GM18508 (cell line): Measurements from ENCODE around the gene HIF1A.

Experiments used
- ATAC-seq: cut with Tn5 transposase; IDR thresholded peaks from one replicate; pipeline ENCODE4 v1.9.1; 2021; ENCODE audit warnings: moderate number of reproducible peaks; ENCODE audit not compliant: insufficient read depth, unreplicated experiment

Gene HIF1A

DNA sequence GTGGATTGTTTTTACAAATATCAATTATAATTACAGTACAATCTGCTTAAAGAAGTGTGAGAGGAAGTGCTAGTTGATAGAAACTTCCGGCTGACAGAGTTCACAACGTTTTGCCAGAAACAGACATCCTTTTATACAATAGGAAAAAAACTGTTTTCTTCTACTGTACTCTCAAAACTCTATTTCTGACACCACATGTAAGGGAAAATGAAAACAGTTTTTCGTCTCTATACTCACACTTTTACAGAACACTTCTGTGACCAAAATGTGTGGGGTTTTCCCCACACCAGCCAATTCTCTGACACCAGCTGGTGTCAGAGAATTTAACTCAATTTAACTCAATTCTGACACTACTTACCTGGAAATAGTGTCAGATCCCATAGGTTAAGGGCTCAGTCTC, 24.2 kb upstream of the HIF1A start:
- ATAC-seq = peak; percentile 67

DNA sequence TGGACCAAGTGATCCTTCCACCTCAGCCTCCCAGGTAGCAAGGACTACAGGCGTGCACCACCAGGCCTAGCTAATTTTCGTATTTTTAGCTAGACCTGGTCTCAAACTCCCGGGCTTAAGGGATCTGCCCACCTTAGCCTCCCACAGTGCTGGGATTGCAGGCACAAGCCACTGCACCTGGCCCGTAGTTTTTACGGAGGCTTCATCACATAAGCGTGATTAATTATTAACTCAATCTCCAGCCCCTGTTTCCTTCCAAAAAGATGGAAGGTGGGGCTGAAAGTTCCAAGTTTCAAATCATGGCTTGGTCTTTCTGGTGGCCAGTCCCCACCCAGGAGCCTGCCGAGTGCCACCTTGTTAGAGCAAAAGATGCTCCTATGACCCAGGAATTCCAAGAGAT, 22.5 kb upstream of the HIF1A start:
- ATAC-seq = no peak

DNA sequence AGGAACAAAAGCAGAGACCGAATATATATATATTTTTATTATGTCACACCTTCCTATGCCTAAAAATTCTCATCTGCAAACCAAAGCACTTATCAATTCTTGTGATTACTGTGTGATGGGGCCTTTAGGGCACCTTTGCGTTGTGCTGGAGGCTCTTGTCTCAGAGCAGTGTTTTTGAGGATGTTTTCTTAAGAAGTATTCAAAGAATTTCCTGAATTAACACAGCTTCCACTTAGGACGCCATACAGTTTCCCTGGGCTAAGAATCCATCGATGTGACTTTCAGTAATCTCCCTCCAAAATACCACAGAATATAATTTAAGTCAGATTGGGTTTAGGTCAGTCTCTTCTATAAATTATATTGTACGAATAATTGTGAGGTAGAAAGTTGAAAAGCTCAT, 22.0 kb upstream of the HIF1A start:
- no peak for ATAC-seq

DNA sequence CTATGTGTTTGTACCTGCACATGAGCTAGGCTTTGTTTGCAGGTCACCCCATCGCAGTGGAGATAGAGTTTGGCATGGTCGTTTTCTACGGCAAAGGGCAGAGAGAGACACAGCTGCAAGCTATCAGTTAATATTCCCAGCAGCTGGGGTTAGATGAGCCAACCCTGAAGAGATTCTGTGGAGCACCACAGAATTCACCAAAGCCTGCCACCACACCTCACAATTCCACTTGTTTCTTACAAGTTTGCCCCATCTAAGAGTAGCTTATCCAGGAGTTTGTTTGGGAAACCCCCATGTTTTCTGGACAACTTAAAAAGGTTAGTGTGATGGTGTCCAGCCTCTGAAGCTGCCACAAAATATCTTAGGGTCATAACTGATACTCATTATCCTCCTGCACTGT, 20.0 kb upstream of the HIF1A start:
- ATAC-seq = no peak

DNA sequence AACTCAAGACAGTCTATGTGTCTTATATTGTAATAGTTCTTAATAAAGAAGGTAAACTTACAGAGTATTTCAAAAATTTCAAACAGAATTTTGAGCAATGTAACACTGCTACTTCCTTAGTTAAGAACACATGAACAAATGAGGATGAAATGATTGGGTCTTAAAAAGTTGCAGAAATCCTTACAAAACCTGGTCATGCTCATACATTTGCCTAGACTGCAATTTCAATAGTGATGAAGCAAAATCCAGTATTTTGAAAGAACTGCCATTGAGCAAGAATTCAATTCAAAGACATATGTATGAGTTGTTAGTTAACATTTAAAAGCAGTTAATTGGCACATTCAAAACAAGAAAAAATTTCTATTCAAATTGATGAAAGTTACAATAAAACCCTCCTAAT, 17.8 kb upstream of the HIF1A start:
- ATAC-seq = no peak

DNA sequence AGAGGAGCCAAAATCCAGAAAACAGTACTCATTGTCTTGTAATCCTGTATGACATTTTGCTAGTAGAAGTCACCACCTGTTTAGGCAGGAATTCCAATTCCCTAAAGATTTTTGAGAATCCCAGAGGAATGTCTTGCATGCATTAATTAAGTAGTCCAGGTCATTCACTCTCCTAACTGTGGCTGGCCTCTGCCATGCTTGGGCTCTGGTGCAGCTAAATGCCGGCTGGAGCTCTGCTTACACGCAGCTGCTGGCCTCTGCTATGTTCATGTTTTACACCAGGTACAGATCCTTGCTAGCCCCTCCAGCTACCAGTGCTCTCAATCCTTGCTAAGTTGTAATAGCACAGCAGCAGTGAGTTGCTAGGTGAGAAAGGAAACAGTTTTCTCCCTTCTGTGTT, 16.3 kb upstream of the HIF1A start:
- ATAC-seq = no peak

DNA sequence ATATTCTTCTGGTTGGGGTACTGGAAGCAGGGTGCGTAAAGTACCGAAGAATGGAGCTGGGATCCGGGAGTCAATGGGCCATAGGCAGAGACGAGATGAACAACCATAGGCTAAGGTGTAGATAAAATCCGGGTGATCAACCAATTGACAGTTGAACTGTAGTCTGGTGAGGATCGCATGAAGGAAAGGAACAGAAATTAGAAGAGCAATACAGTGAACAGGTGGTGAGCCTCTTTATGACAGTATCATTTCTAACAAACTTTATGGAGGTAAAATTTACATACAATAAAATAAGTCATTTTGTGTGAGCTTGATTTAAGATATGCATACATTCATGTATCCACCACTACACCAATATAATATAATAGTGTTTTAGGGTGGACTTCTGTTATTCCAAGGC, 13.9 kb upstream of the HIF1A start:
- ATAC-seq = no peak

DNA sequence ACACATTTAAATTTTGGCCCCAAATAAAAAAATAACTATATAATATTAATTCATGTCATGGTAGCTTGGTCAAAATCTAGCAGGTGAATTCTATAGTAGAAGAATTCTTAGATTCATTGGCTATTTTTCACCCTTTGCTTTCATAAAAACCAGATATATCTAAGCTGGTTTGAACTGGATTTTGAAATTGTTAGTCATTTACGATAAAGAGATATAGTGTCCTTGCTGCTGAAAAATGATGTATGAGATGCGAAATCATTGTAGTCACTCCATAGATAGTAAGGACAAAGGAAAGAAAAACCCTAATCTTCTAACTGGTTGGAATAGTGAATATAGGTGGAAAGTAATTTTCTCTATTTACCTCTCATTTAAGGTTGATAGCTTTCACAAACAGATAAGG, 12.2 kb upstream of the HIF1A start:
- no peak for ATAC-seq

DNA sequence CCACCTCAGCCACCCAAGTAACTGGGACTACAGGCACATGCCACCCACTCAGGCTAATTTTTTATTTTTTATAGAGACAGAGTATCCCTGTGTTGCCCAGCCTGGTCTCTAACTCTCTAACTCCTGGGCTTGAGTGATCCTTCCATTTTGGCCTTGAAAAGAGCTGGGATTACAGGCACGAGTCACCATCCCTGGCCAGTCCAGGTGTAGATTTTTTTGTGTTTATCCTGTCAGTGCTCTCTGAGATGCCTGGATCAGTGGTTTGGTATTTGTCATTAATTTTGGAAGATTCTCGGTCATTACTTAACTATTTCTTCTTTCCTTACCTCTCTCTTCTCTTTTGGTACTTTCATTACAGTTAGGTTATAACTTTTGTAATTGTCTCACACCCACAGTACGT, 5.3 kb upstream of the HIF1A start:
- no peak for ATAC-seq

DNA sequence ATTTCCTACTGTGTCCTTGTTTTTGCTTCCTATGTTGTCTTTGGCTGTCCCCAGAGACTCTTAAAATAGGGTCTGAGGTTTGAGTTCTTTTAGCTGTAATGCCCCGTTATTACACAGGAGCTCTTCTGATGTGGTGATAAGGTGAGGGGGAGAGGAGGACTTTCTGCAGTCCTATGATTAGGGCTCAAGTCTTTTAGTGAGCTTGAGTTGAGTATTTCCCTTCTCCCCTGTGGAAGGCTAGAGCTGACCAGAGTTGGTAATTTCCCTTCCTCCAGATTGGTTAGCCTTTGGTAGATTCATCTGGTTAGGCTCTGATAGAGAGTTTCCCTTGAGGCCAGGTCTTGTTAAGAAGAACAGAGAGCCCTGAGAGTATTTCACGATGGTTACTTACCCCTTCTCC, 4.3 kb upstream of the HIF1A start:
- no peak for ATAC-seq

DNA sequence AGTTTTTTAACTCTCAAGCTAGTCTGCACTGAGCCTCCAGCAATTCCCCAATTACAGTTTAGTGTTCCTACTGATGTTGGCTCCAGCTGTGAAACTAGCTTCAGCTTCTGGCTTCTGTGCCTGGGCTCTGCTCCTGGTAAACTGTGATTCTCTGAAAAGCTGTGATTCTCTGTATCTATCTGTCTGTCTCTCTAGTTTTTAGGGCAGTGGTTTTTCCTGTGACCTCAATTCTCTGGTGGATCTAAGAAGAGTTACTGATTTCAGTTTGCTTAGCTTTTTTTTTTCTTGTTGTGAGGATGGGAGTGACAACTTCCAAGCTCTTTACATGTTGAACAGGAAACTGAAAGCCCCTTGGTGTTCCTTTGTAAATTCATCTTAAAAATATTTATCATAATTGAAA, 3.8 kb upstream of the HIF1A start:
- ATAC-seq = no peak

DNA sequence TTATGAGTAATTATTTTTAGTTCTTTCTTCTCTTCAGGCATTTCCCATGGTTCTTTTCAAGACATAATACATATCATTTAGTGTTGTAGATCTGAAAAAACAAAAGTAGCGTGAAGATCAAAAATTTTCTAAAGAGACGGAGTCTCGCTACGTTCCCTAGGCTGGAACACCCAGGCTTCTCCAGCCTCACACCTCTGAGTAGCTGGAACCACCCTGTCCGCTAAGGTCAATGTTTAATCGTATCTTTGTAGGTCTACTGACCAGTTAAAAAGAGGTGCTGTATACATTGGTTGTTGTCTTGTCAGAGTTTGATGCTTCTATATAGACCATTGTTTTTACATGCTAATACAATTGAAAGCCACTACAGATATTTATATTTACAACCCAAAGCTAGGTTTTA, 1.3 kb upstream of the HIF1A start:
- no peak for ATAC-seq

DNA sequence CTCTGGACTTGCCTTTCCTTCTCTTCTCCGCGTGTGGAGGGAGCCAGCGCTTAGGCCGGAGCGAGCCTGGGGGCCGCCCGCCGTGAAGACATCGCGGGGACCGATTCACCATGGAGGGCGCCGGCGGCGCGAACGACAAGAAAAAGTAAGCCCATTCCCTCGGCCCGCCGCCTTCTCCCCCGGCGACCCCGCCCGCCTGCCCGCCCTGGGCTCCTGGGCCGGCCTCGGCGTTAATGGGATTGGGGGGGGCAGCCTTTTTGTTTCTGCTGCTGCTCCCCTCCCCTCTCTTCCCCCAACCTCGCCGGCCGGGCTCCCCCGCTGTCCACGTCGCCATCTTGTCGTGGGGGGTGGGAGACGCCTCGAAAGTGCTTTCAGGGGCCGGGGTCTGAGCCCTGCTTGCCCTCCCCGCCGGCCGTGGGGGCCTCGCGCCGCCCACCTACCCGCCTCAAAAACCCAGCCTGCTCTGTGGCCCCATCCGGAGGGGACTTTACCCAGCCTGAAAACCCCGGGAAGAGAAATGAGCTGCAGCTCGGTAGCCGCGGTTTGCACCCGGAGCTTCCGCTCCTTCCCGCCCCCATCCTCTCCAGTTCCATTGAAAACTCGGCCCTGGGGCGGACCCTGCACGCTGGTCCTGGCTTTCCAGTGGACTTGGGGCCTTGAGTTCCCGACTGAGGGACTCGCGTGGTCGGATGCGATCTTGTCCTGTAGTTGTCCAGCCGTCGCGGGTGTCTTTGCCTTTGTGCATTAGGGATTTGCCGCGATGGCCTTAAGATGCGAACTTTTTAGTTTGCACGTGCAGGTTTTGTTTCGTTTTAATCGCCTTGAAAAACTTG, 598 bp downstream of the HIF1A start:
- ATAC-seq = no peak

DNA sequence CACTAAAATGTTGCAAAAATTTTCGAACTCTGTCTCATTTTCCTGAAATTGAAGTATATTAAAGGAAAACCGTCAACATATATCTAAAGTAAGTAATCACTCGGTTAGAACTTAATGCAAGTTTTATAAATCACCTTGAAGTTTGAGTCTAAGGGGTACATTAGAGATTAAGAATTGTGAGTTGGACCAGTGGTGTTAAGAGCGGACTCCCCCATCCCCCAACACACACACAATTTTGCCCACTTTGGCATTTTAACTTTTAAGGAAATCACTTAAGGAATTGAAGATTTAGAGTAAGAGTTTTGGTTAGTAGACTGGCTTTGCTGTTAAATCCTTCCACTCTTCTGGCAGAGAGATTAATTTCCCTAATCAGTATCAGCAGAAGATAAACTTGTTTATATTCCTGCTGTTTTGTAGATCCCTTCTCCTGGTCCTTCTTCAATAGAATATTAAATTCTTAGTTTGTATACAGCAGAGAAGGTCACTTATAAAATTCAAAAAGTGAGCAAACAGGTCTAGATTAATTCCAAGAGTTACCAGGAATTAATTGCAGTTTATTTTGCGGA, 1.5 kb downstream of the HIF1A start:
- ATAC-seq = no peak

DNA sequence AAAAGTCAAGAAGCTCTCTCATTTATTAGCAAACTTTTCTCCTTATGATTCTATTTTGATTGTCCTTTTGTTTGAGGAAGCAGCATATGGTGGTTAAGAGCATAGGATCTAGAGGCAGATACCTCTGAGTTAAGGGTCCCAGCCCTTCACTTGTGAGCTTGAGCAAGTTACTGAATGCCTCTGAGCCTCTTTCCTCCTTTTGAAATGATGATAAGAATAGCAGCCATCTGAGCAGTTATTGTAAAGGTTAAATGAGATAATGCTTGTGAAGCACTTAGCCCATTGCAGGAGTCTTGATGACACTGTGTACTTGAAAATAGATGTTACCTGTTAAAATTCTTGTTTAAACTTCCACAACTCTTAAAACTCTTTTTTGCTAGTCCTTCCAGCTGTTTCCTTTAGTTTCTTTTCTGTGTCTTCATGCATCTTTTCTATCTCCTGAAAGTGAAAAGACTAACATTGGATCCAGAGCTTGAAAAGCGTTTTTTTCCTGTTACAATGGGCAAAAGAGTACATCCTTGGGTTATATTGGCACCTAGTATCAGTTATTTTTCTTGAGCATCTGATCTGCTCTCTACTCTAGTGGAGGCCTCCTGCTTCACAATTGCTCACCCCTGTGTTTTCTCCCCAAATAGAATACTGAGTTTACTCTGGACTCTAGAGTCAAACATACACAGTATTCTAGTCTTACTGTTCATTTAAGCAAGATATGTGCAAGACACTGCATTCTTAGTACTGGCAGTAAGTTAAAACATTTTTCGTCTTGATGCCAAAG, 3.1 kb downstream of the HIF1A start:
- ATAC-seq = no peak

DNA sequence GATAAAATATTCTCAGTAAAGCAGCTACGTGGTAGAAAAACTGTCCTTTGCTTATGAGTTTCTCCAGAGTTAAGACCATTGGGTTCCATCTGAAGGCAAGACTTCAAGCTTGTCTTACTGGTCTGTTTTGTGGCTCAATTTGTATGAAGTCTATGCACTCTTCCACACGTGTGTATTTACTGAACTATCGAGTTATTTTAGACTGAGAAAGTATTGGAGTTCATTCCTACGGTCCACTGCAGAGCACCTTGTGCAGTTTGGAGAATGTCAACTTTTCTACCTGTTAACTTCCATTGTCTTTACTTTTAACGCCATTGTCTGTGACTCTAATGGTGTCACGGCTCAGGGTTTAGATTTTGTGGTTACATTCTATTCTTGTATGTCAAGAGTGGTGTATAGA, 3.7 kb downstream of the HIF1A start:
- ATAC-seq = no peak

DNA sequence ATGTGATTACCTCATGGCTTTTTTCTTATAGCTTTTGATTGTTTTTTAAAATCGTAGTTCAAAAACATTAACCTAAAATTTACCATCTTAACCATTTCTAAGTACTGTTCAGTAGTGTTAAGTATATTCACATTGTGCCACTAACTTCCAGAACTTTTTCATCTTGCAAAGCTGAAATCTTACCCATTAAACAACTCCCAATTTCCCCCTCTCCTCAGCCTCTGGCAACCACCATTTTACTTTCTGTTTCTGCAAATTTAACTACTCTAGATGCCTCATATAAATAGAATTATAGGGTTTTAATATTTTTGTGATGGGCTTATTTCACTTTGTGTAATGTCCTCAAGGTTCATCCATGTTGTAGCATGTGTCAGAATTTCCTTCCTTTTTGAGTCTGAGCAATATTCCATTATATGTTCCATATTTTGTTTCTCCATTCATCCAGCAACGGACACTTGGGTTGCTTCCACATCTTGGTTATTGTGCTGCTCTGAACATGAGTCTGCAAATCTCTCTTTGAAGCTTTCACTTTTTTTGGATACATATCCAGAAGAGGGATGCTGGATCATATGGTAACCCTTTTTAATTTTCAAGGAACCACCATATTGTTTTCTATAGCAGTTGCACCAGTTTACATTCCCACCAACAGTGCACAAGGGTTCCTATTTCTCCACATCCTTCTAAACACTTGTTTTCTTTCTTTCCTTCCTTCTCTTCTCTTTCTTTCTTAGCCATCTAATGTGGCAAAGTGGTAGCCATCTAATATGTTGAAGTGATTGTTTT, 5.0 kb downstream of the HIF1A start:
- no peak for ATAC-seq

DNA sequence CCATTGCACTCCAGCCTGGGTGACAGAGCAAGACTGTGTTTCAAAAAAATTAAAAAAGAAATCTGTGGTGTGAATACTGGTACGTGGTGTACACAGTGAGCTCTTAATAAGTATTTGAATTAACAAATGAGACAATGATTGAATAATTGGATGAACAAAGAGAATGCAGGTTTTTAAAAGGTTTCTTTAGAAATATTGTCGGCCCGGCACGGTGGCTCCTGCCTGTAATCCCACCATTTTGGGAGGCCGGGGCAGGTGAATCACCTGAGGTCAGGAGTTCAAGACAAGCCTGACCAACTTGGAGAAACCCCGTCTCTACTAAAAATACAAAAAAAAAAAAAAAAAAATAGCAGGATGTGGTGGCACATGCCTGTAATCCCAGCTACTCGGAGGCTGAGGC, 6.6 kb downstream of the HIF1A start:
- no peak for ATAC-seq

DNA sequence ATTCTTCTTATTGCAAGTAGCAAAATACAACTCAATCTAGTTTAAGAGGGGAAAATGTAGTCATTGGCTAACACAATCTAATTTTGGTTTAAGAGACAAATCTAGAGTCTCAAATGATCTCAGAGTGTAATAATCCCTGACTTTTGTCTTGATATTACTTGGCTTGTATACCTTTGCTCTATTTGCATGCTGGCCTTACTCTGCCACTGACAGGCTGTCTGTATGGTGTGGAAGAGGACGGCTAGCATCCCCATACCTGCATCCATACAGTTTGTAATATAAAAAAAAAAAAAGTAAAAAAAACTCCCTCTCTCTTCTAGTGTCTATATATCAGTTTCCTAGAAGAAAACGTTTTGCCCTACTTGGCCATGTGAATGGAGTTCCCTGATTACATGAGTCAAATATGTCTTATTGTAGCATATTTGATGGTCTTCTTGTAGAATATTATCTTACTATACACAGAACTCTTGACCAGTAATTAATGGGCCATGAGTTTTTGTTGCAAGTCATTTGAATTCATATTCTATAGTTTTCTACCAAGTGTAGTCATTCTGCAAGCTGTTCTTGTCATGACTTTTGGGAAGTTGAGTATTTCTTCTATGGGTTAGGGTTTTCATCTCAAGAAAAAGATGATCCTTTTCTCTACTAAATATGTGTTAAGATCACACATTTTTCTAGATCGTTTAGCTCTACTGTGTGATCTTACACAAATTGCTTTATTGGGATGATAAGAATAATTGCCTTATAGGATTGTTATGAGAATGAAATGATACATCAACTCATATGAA, 8.2 kb downstream of the HIF1A start:
- no peak for ATAC-seq

DNA sequence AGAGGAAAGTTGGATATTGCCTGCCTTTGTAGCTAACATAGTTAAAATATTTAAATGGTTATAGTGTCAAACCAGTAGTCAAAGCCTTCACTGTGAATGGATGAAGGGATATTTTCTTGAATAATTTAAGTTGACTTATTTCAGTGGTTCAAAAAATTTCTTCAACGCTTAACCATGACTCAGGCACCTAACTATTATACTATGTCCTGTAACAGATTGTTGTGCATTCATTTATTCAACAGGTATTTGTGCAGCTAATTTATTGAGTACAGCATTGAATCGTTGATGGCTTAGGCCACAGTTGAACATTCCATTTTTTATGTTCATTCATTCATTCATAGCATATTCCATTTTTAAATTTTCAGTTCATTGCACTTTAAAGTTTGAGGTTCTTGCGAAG, 9.2 kb downstream of the HIF1A start:
- no peak for ATAC-seq
